HepG2 (cell line): ENCODE results near the gene SERTM1.

Experiments used
- FOXM1 ChIP-seq: sonication (generic); formaldehyde crosslinking; IDR thresholded peaks from 2 replicates; pipeline ENCODE4 v1.5.0; 2020; ENCODE audit warnings: missing genetic modification reagents
- REST ChIP-seq, 2 experiments: IDR thresholded peaks; 2 replicates each; pipeline ENCODE4 v1.6.1; 2011 to 2012; ENCODE audit warnings: low read length in 2 of 2, borderline replicate concordance in 1 of 2, low read depth in 1 of 2, mild to moderate bottlenecking in 1 of 2, moderate library complexity in 1 of 2
- USF2 ChIP-seq, 2 experiments: sonication (generic) in 1 of 2; formaldehyde crosslinking in 1 of 2; IDR thresholded peaks; 2 replicates each; pipeline versions ENCODE4 v1.5.1 to v1.6.1; 2011 to 2020; ENCODE audit warnings: borderline replicate concordance in 1 of 2, low read depth in 1 of 2, low read length in 1 of 2, mild to moderate bottlenecking in 1 of 2, missing genetic modification reagents in 1 of 2, moderate library complexity in 1 of 2

- no peak for TF ChIP-seq REST (IDR thresholded peaks at IDR 0.05; ENCODE audit: borderline replicate concordance in 1 of 2, low read depth in 1 of 2, low read length in 2 of 2)
- TF ChIP-seq FOXM1 (CRISPR knock-in tag), result no peak
- no peak for TF ChIP-seq USF2 (IDR thresholded peaks at IDR 0.05; ENCODE audit: low read depth, low read length)
- TF ChIP-seq USF2 (CRISPR knock-in tag; IDR thresholded peaks at IDR 0.05; ENCODE audit: borderline replicate concordance), result no peak
These were observed 50.3 kb downstream of the SERTM1 start for GRCh38 chr13:36724141-36724540.
